Retinal pigment epithelial cell (primary cell): Measurements from ENCODE around the gene SLC22A17.

Experiments
- DNase-seq: peaks from one replicate; pipeline ENCODE4 v3.0.0-alpha.2; 2010; ENCODE audit warnings: low read depth
- H3K4me3 ChIP-seq: 2 replicates; pipeline ENCODE4 v1.5.1; 2011; ENCODE audit warnings: mild to moderate bottlenecking, low read length, control low read depth, moderate library complexity
- CTCF ChIP-seq: conservative IDR thresholded peaks from 2 replicates; pipeline ENCODE4 v1.5.1; 2011; ENCODE audit warnings: low read depth, low read length, control low read depth, inconsistent platforms

SLC22A17 gene

GRCh38 chr14:23380976-23381375, 28.3 kb upstream of the SLC22A17 start:
- no peak overlapping the region for H3K4me3 ChIP-seq
- no peak for DNase-seq
- no peak for TF ChIP-seq CTCF

DNA sequence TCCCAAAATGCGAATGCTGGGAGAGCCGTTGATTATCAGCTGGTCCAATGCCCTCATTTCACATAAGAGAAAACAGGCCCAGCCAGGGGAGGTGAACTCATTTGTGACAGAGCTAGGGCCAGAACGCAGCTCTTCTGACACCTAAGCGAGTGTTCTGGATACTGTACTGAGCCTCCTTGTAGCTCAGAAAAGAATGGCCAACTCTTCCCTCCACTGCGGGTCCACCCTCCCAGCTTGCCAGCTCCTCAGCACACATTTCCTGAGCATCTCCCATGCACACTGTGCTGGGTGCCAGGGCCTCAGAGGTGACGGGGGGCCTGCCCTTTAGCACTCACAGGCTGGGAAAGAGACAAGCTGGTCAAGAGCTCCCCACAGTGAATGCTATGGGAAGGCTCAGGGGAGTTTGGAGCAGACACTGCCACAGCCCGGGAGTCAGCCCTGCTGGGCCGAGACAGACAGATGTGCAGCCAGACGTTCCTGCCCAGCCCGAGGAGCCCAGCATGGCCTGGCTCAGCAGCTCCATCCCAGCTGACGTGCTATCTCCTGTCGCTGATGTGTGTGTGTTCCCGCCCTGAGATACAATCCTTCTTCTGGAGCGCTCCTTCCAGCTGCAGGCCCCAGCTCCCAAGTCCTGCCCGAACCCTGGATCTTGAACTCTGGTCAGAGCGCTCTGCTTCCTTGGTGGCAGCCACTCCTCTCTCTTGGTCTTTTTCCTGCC, 27.7 kb upstream of the SLC22A17 start:
- no peak for DNase-seq
- no peak for TF ChIP-seq CTCF
- H3K4me3 ChIP-seq: no peak overlapping the region

DNA sequence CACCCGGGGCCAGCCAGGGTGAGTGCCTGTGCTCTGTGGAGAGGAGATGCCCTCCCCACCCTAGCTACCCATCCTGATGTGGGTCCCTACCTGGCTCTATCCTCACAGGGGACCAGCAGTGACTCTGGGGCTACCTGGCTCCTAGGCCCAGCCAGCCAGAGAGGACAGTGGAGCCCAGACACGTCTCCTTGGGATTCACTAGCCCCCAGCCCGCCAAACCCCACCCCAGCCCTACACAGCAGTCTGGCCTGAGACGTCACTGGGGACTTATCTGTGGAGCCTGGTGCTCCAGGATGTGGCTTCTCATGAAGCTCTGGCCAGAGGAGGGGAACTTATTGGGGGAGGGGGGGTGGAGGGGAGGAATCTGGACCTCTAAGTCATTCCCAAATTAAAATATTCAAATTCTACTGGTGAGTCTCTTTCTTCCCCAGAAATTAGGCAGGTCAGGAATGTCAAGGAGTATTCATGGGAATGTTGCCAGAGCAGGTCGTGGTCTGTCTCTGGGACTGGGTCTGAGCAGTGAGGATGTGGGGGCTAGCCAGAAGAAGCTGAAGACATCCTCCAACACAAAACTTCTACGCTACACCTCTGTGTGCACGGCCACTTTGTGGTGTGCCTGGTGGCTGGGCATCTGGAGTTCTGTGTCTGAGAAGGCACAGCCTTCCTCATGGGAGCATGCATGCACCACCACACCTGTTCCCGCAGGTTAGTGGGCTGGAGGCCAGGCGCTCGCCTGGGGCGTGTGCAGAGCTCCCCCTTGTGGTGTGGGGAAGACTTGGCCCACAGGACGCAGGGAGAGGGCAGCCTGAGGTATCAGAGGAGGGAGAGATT, 26.9 kb upstream of the SLC22A17 start:
- TF ChIP-seq CTCF: peak; percentile 98
- no peak for DNase-seq

GRCh38 chr14:23378612-23379220, 26.0 kb upstream of the SLC22A17 start:
- no peak for DNase-seq
- H3K4me3 ChIP-seq: no peak overlapping the region
- no peak for TF ChIP-seq CTCF

More for the DNA sequence above, 26.9 kb upstream of the SLC22A17 start:
- no peak overlapping the region for H3K4me3 ChIP-seq

DNA sequence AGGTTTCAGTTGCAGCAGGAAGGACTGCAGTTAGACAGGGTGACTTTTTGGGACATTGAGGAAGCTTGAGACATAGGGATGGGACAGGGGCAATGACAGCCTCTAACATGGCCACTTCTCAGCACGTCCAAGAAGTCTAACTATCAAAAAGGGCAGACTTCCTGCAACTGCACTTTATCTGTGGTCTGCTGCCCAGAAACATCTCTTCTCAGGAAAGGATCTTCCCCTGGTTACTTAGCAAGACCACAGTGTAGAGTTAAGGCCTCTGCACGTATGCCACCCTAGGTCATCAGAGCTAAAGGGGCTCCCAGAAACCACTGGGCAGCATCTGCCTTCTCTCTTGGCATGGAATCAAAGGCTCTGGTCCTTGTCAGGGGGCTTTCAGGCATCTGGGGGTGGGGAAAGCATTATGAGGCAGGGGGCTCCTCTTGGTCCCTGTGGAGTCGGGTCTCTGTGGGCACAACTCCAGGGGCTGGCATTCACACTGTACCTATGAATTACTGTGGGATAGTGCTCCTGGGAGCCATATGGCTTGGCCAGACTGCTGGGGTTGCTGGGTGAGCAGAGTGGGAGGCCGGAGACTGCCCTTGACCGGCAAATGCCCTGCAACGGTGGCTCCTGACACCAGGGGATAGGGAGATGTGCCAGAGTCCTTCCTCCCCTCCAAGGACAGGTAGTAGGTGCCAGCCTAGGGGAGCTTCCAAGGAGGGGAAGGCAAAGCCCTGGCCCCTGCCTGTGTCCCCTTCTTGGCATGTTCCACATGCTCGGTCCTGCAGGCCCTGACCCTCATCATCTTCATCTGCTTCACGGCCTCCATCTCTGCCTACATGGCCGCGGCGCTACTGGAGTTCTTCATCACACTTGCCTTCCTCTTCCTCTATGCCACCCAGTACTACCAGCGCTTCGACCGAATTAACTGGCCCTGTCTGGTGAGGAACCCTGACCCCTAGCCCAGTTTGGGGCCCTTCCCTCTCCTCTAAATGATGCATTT, 25.2 kb upstream of the SLC22A17 start:
- DNase-seq: no peak
- TF ChIP-seq CTCF: no peak
- no peak overlapping the region for H3K4me3 ChIP-seq

- no peak for DNase-seq
- no peak for TF ChIP-seq CTCF
- H3K4me3 ChIP-seq: no peak overlapping the region
Observed at GRCh38 chr14:23377198-23377550, 24.5 kb upstream of the SLC22A17 start.
